MCF 10A (cell line): ENCODE data around the gene TWSG1. TPM values are rescaled to one million over a fixed set of nuclear protein-coding genes. Genes with fewer than 3 reads are reported as not detected.

ENCODE experiments used
- BruUV-seq: library from RNA; stranded (reverse); fragments of 400-500 nt; replicated peaks from 2 replicates; lab custom pipeline; 2021; lab: Mats Ljungman, UMichigan
- CTCF ChIA-PET: fragments of 300-600 bp; sonication (Branson Sonifier 250); formaldehyde crosslinking; extraction: SDS; loops from one replicate; lab custom pipeline; 2021; ENCODE audit warnings: antibody characterized with exemption, inconsistent platforms; lab: Yijun Ruan, JAX
- POLR2A ChIA-PET: fragments of 300-600, 350-650 bp; sonication (Branson Sonifier 250); formaldehyde crosslinking; extraction: SDS; loops from one replicate; lab custom pipeline; 2020; ENCODE audit warnings: antibody characterized with exemption, inconsistent platforms; lab: Yijun Ruan, JAX
- DNase-seq: peaks from one replicate; pipeline ENCODE4 v3.0.0-alpha.2; 2018; ENCODE audit not compliant: unreplicated experiment
- H3K27ac Mint-ChIP-seq: one replicate; pipeline ENCODE4 v1.8.0; 2022; ENCODE audit warnings: mild to moderate bottlenecking, low read depth, mixed read lengths; ENCODE audit not compliant: unreplicated experiment
- H3K27me3 Mint-ChIP-seq: one replicate; pipeline ENCODE4 v1.8.0; 2022; ENCODE audit warnings: mixed read lengths; ENCODE audit not compliant: insufficient read depth, unreplicated experiment
- H3K36me3 Mint-ChIP-seq: one replicate; pipeline ENCODE4 v1.8.0; 2022; ENCODE audit warnings: mild to moderate bottlenecking, moderate library complexity, mixed read lengths; ENCODE audit not compliant: insufficient read depth, unreplicated experiment
- H3K4me1 Mint-ChIP-seq: one replicate; pipeline ENCODE4 v1.8.0; 2022; ENCODE audit warnings: mixed read lengths; ENCODE audit not compliant: insufficient read depth, unreplicated experiment
- H3K4me3 Mint-ChIP-seq: one replicate; pipeline ENCODE4 v1.8.0; 2022; ENCODE audit warnings: mild to moderate bottlenecking, moderate library complexity, mixed read lengths; ENCODE audit not compliant: unreplicated experiment
- H3K9me3 Mint-ChIP-seq: one replicate; pipeline ENCODE4 v1.8.0; 2022; ENCODE audit warnings: mixed read lengths; ENCODE audit not compliant: unreplicated experiment
- CTCF ChIP-seq: fragments of 200-600 bp; IDR thresholded peaks from one replicate; pipeline ENCODE4 v1.8.0; 2022; ENCODE audit warnings: antibody characterized with exemption, mild to moderate bottlenecking; ENCODE audit not compliant: unreplicated experiment
- intact Hi-C: fragments of 100-400 bp; cut with micrococcal nuclease; formaldehyde crosslinking; loops from 2 replicates; pipeline ENCODE4 v1.14.1; 2022
- total RNA-seq: library from RNA; stranded (reverse); gene quantifications from 2 replicates; pipeline ENCODE4 v1.2.3, GENCODE V29; 2022

Gene TWSG1
- total RNA-seq, 1 experiment from 2014 or later, result 26.0 TPM

- POLR2A ChIA-PET, result no interaction called here
- Mint-ChIP-seq H3K4me3 (no peak overlapping the region), H3K4me1 (peaks cover 15% of the 10 kb centered on the region)
These were observed 5.8 kb upstream of the TWSG1 start for GRCh38 chr18:9328776-9329175.

GRCh38 chr18:9329471-9329870 lies 5.1 kb upstream of the TWSG1 start:
- peaks cover 13% of the 10 kb centered on the region for H3K4me1 Mint-ChIP-seq
- no peaks in the 10 kb centered on the region for H3K27me3 Mint-ChIP-seq
- ChIA-PET POLR2A (no interaction called here), CTCF (no interaction called here)
- no peaks in the 10 kb centered on the region for H3K36me3 Mint-ChIP-seq
- no TSS peak for BruUV-seq
- H3K4me3 Mint-ChIP-seq, result no peak overlapping the region
- no peak for DNase-seq
- peaks cover 8% of the 10 kb centered on the region for H3K9me3 Mint-ChIP-seq
- TF ChIP-seq CTCF, result no peak
- intact Hi-C loops, result no loop called here
- no peak overlapping the region for H3K27ac Mint-ChIP-seq

More at GRCh38 chr18:9328776-9329175, 5.8 kb upstream of the TWSG1 start:
- intact Hi-C loops, result no loop called here
- CTCF ChIA-PET, result no interaction called here
- BruUV-seq, result no TSS peak
- Mint-ChIP-seq H3K27me3 (no peaks in the 10 kb centered on the region), H3K9me3 (peaks cover 8% of the 10 kb centered on the region), H3K27ac (no peak overlapping the region), H3K36me3 (no peaks in the 10 kb centered on the region)
- TF ChIP-seq CTCF, result no peak
- no peak for DNase-seq

- CTCF ChIA-PET, result no interaction called here
These were observed 4.2 kb upstream of the TWSG1 start for GRCh38 chr18:9330419-9330818.

More at GRCh38 chr18:9330419-9330818, 4.2 kb upstream of the TWSG1 start:
- H3K27me3 Mint-ChIP-seq, result no peaks in the 10 kb centered on the region
- BruUV-seq, result no TSS peak
- no peak for TF ChIP-seq CTCF
- peaks cover 8% of the 10 kb centered on the region for H3K9me3 Mint-ChIP-seq
- no peaks in the 10 kb centered on the region for H3K36me3 Mint-ChIP-seq
- H3K27ac Mint-ChIP-seq, result no peak overlapping the region
- H3K4me3 Mint-ChIP-seq, result no peak overlapping the region
- POLR2A ChIA-PET, result no interaction called here
- intact Hi-C loops, result no loop called here
- H3K4me1 Mint-ChIP-seq, result peaks cover 11% of the 10 kb centered on the region
- no peak for DNase-seq
